ENCODE measurements around the gene EXOC7. TPM values are rescaled to one million over a fixed set of nuclear protein-coding genes. Genes with fewer than 3 reads are reported as not detected.

Gene EXOC7
- total RNA-seq, 2 donors from 2014 or later = 136 to 159 TPM

DNA sequence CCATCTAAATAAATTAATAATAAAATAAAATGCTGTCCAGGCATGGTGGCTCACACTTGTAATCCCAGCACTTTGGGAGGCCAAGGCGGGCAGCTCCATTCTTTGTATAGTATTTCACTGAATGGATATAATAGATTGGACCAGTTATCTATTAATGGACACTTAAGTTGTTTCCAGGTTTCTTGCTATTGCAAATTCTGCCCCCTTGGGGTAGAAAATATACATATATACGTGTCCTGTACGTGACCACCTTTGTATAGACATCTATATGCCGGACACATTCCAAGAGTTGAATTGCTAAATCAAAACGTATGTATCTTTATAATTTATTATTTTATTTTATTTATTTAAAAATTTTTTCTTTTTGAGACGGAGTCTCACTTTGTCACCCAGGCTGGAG, 3.9 kb upstream of the EXOC7 start:
- TF ChIP-seq POLR2AphosphoS5 (IDR thresholded peaks at IDR 0.05) (no peak), POLR2A (IDR thresholded peaks at IDR 0.05) (no peak)
- TF ChIP-seq, protein P1, sequence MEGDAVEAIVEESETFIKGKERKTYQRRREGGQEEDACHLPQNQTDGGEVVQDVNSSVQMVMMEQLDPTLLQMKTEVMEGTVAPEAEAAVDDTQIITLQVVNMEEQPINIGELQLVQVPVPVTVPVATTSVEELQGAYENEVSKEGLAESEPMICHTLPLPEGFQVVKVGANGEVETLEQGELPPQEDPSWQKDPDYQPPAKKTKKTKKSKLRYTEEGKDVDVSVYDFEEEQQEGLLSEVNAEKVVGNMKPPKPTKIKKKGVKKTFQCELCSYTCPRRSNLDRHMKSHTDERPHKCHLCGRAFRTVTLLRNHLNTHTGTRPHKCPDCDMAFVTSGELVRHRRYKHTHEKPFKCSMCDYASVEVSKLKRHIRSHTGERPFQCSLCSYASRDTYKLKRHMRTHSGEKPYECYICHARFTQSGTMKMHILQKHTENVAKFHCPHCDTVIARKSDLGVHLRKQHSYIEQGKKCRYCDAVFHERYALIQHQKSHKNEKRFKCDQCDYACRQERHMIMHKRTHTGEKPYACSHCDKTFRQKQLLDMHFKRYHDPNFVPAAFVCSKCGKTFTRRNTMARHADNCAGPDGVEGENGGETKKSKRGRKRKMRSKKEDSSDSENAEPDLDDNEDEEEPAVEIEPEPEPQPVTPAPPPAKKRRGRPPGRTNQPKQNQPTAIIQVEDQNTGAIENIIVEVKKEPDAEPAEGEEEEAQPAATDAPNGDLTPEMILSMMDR (IDR thresholded peaks at IDR 0.05) = no peak
- no peak overlapping the region for H3K27ac ChIP-seq
- no peak overlapping the region for H3K4me3 ChIP-seq
- no peak for DNase-seq (ENCODE audit: low spot score)
- no peaks in the 10 kb centered on the region for H3K4me1 ChIP-seq (replicated peaks)
- no peaks in the 10 kb centered on the region for H3K27me3 ChIP-seq (replicated peaks; ENCODE audit: insufficient read depth)
- no peaks in the 10 kb centered on the region for H3K9me3 ChIP-seq
- no peaks in the 10 kb centered on the region for H3K36me3 ChIP-seq
- 90% methylated on average over 6 of the region's 6 CpGs for WGBS
- intact Hi-C loops (cut with DNase I) = no loop called here

DNA sequence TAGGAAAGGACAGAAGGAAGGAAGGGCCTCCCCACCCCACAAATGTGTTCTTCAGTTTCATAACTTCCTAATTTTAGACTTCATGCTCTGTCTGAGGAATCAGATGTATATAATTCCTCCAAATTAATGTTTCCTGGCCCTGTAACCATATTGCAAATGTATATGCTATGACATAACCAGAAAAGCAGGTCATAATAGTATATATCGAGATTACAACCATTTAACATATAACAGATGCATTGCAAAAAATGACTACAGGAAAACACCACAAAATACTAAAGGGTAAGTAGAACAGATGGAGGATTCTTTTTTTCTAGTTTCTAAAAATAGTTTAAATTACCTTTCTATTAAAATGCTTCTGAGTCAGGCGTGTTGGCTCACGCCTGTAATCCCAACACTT, 3.1 kb upstream of the EXOC7 start:
- intact Hi-C loops (cut with DNase I) = no loop called here
- TF ChIP-seq, protein P1 (IDR thresholded peaks at IDR 0.05) = no peak
- no peak for TF ChIP-seq POLR2A (IDR thresholded peaks at IDR 0.05)
- TF ChIP-seq POLR2AphosphoS5 (IDR thresholded peaks at IDR 0.05) = no peak
- 67% methylated on average over 3 of the region's 3 CpGs for WGBS
- no peak overlapping the region for H3K4me3 ChIP-seq
- no peaks in the 10 kb centered on the region for H3K9me3 ChIP-seq
- no peak for DNase-seq (ENCODE audit: low spot score)
- H3K27me3 ChIP-seq (replicated peaks; ENCODE audit: insufficient read depth) = no peaks in the 10 kb centered on the region
- H3K36me3 ChIP-seq = no peaks in the 10 kb centered on the region
- peaks cover 4% of the 10 kb centered on the region for H3K4me1 ChIP-seq (replicated peaks)
- no peak overlapping the region for H3K27ac ChIP-seq

DNA sequence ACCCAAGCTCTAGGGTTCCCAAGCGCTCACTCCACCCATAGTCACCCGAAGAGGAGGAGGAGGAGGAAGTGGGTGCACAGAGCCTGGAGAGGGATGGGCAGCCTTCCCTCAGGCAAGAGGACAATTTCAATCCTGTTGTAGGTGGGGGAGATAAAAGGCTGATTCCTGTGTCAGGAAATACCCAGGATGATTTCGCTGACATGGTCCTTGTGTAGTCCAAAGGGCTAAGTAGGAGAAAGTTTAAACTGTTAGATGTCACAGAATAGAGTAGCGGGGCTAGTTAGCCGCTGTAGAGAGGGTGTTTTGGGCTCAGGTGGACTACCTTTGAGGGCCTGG, 1.3 kb upstream of the EXOC7 start:
- Histone ChIP-seq H3K27ac (no peak overlapping the region), H3K27me3 (replicated peaks; ENCODE audit: insufficient read depth) (no peaks in the 10 kb centered on the region), H3K4me3 (no peak overlapping the region), H3K36me3 (peaks cover 2 to 4% of the 10 kb centered on the region in 2 donors), H3K4me1 (replicated peaks) (peaks cover 6% of the 10 kb centered on the region), H3K9me3 (no peaks in the 10 kb centered on the region)
- intact Hi-C loops (cut with DNase I) = no loop called here
- TF ChIP-seq POLR2AphosphoS5 (IDR thresholded peaks at IDR 0.05) (no peak), POLR2A (IDR thresholded peaks at IDR 0.05) (no peak)
- TF ChIP-seq, protein P1 (IDR thresholded peaks at IDR 0.05) = no peak
- DNase-seq (ENCODE audit: low spot score) = no peak
- 76% methylated on average over 5 of the region's 5 CpGs for WGBS

DNA sequence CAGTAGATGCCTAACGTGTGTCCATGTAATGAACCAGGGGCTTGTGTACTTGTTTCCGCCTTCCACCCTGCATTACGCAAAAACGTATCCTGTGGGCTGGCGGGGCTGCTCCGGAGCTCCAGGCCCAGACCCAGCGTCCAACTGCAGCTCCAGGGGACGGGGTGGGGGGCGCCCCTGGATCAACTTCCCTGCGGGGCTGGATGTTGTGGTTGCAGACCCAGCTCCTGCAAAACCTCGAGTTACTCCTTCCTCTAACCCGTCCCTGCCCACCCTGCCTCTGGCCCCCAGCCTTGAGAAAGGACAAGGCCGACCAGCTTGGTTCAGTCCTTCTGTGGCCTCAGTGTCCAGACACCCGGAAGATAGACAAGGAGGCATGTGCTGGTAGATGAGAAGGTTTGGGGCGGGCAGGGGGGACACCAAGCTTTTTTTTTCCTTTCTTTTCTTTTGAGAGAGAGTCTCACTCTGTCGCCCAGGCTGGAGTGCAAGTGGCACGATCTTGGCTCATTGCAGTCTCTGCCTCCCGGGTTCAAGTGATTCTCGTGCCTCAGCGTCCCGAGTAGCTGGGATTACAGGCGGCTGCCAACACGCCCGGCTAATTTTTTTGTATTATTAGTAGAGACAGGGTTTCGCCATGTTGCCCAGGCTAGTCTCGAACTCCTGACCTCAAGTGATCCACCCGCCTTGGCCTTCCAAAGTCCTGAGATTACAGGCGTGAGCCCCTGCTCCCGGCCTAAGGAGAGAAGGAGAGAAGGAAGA, 731 bp upstream of the EXOC7 start:
- H3K4me3 ChIP-seq = peak overlapping the region; percentile 61 to 71
- WGBS = 85% methylated on average over 29 of the region's 29 CpGs
- DNase-seq (ENCODE audit: low spot score) = no peak
- H3K9me3 ChIP-seq = no peaks in the 10 kb centered on the region
- H3K36me3 ChIP-seq = peaks cover 4 to 6% of the 10 kb centered on the region in 2 donors
- peak overlapping the region; percentile 87 to 89 for H3K27ac ChIP-seq
- intact Hi-C loops (cut with DNase I) = no loop called here
- TF ChIP-seq, protein P1 (IDR thresholded peaks at IDR 0.05) = no peak
- no peak for TF ChIP-seq POLR2A (IDR thresholded peaks at IDR 0.05)
- TF ChIP-seq POLR2AphosphoS5 (IDR thresholded peaks at IDR 0.05) = no peak
- H3K4me1 ChIP-seq (replicated peaks) = peaks cover 6% of the 10 kb centered on the region
- no peaks in the 10 kb centered on the region for H3K27me3 ChIP-seq (replicated peaks; ENCODE audit: insufficient read depth)

DNA sequence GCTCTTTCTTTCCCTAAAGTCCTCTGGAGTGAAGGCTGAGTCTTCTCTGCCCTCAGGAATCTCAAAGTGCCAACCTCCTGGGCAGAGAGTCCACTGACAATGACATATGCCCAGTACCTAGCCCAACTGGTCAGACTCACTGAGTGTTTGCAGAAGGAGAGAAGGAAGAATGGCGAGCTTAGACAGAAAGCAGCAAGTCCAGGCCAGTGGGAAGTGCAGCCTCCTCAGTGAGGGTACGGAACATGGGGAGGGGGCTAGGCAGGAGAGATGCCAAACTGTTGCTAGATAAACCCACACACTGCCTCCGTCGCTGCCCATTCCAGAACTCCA, 678 bp downstream of the EXOC7 start:
- 3% methylated on average over 4 of the region's 4 CpGs for WGBS
- H3K4me3 ChIP-seq = peak overlapping the region; percentile 61 to 71
- intact Hi-C loops (cut with DNase I) = no loop called here
- DNase-seq (ENCODE audit: low spot score) = peak; percentile 30
- peak overlapping the region; percentile 87 to 89 for H3K27ac ChIP-seq
- H3K9me3 ChIP-seq = no peaks in the 10 kb centered on the region
- peak; percentile 27 for TF ChIP-seq POLR2AphosphoS5 (IDR thresholded peaks at IDR 0.05)
- TF ChIP-seq, protein P1 (IDR thresholded peaks at IDR 0.05) = no peak
- H3K4me1 ChIP-seq (replicated peaks) = peaks cover 6% of the 10 kb centered on the region
- H3K27me3 ChIP-seq (replicated peaks; ENCODE audit: insufficient read depth) = no peaks in the 10 kb centered on the region
- H3K36me3 ChIP-seq = peaks cover 4 to 6% of the 10 kb centered on the region in 2 donors

Measured in prostate gland (tissue), 2 donors.